Activated naive CD8-positive, alpha-beta T cell treated with anti-CD3 and anti-CD28 coated beads, Interleukin-2, amount 50 U/mL, for 24 hours (primary cell): Measurements from ENCODE around the gene MGAT4C.

Experiments used
- ATAC-seq: fragments of 150-1000 bp; cut with Tn5 transposase; one replicate; pipeline ENCODE4 v1.10.0; 2021
- DNase-seq: peaks from one replicate; pipeline ENCODE4 v3.0.0; 2021
- H3K27ac Mint-ChIP-seq: one replicate; pipeline ENCODE4 v1.8.0; 2021; ENCODE audit warnings: mild to moderate bottlenecking, mixed read lengths
- H3K27me3 Mint-ChIP-seq: one replicate; pipeline ENCODE4 v1.8.0; 2021; ENCODE audit warnings: mixed read lengths
- H3K36me3 Mint-ChIP-seq: one replicate; pipeline ENCODE4 v1.8.0; 2021; ENCODE audit warnings: low read depth, mixed read lengths
- H3K4me1 Mint-ChIP-seq: one replicate; pipeline ENCODE4 v1.8.0; 2021; ENCODE audit warnings: mixed read lengths
- H3K4me3 Mint-ChIP-seq: one replicate; pipeline ENCODE4 v1.8.0; 2021; ENCODE audit warnings: mild to moderate bottlenecking, moderate library complexity, mixed read lengths
- H3K9me3 Mint-ChIP-seq: one replicate; pipeline ENCODE4 v1.8.0; 2021; ENCODE audit warnings: mixed read lengths

The MGAT4C gene

DNA sequence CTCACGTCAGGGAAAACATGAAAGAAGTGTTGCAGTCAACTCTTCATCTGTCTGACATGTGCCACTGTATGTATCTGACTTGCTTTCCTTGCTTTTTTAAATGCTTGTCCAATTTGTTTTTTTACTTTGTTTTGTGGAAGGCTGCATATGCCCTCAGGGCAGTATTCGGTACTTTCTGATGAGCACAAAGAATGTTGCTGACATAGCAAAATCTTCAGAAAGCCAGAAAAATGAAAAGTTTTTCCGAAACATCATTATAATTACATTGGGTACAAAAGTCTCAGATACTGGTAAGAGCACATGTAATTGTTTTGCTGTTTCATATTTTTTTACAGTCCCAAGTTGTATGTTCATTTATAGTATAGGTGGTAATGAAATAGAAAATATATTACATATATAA, 237.8 kb downstream of the MGAT4C start:
- no peaks in the 10 kb centered on the region for H3K4me1 Mint-ChIP-seq
- H3K36me3 Mint-ChIP-seq = no peaks in the 10 kb centered on the region
- H3K9me3 Mint-ChIP-seq = peaks cover 4% of the 10 kb centered on the region
- no peak overlapping the region for H3K4me3 Mint-ChIP-seq
- H3K27ac Mint-ChIP-seq = no peak overlapping the region
- no peaks in the 10 kb centered on the region for H3K27me3 Mint-ChIP-seq
- no peak for DNase-seq
- ATAC-seq = no peak

GRCh38 chr12:86015026-86015425, 241.2 kb downstream of the MGAT4C start:
- DNase-seq = no peak

GRCh38 chr12:86006727-86007126, 249.5 kb downstream of the MGAT4C start:
- Mint-ChIP-seq H3K9me3 (peaks cover 11% of the 10 kb centered on the region), H3K27ac (no peak overlapping the region), H3K4me1 (no peaks in the 10 kb centered on the region), H3K36me3 (no peaks in the 10 kb centered on the region), H3K27me3 (no peaks in the 10 kb centered on the region), H3K4me3 (no peak overlapping the region)
- DNase-seq = no peak
- no peak for ATAC-seq

More at GRCh38 chr12:86015026-86015425, 241.2 kb downstream of the MGAT4C start:
- no peak overlapping the region for H3K27ac Mint-ChIP-seq
- ATAC-seq = no peak
- H3K27me3 Mint-ChIP-seq = no peaks in the 10 kb centered on the region
- H3K9me3 Mint-ChIP-seq = peaks cover 4% of the 10 kb centered on the region
- H3K4me1 Mint-ChIP-seq = no peaks in the 10 kb centered on the region
- no peak overlapping the region for H3K4me3 Mint-ChIP-seq
- H3K36me3 Mint-ChIP-seq = no peaks in the 10 kb centered on the region

DNA sequence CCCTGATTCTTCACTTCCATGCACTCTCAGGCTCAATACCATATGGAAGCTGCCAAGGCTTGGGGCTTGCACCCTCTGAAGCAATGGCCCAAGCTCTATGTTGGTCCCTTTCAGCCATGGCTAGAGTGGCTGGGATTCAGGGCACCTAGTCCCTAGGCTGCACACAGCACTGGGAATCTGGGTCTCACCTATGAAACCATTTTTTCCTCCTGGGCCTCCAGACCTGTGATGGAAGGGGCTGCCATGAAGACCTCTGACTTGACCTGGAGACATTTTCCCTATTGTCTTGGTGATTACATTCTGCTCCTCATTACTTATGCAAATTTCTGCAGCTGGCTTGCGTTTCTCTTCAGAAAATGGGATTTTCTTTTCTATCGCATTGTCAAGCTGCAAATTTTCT, 258.1 kb downstream of the MGAT4C start:
- Mint-ChIP-seq H3K4me1 (no peaks in the 10 kb centered on the region), H3K27ac (no peak overlapping the region), H3K9me3 (peaks cover 25% of the 10 kb centered on the region), H3K27me3 (no peaks in the 10 kb centered on the region), H3K36me3 (no peaks in the 10 kb centered on the region), H3K4me3 (no peak overlapping the region)
- DNase-seq = no peak
- no peak for ATAC-seq

DNA sequence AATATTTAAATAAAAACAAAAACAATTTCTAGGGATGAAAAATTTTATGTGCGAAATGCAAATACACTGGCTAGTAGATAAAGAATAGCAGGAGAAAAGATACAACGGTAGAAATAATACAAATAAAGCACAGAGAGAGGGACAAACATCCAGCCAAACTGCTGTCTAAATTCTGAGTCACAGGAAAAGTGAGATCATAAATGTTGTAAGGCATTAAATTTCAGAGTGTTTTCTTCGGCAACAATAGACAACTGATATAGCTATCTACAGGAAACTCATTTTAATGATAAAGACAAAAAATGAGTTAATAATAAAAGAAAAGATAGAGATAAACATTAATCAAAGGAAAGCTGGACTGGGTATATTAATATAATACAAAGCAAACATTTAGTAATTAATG, 259.9 kb downstream of the MGAT4C start:
- Mint-ChIP-seq H3K36me3 (no peaks in the 10 kb centered on the region), H3K4me3 (no peak overlapping the region), H3K4me1 (no peaks in the 10 kb centered on the region), H3K27me3 (no peaks in the 10 kb centered on the region), H3K27ac (no peak overlapping the region), H3K9me3 (peaks cover 32% of the 10 kb centered on the region)
- no peak for DNase-seq
- no peak for ATAC-seq

DNA sequence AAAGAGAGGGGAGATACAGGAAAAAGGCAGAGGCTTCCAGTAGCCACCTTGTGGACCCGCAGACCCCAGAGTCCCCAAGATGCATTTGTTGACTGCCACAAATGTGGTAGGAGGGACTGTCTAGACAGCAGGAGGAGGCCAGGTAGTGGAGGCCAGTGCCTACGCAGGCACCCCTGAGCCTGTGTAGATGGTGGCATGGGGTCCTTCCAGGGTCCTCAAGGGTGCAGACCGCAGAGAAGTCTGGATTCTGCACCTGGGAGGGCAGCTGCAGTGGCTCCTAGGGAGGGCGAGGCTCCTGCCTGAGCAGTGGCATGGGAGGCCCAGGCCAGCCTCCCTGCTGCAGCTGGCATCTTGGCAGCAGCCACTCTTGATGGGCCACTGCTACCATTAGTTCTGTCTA, 262.4 kb downstream of the MGAT4C start:
- no peaks in the 10 kb centered on the region for H3K27me3 Mint-ChIP-seq
- no peak for ATAC-seq

DNA sequence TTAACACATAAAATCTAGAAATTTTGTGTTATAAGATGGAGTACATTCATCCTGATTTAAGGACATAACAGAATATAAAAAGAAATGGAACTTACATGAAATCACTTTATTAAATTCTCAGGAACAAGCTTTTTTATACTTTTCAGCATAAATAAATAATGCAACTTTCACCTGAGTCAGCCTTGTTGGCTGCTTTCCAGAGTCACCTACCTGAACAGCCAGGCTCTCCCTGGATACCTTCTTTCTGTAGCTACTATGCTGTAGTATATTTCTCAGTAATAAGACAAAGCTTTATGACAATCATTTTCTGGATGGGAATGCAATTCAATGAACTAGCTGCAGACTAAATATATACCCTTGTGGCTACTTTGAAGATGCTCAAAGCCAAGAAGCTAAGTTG, 270.2 kb downstream of the MGAT4C start:
- Mint-ChIP-seq H3K4me1 (no peaks in the 10 kb centered on the region), H3K4me3 (no peak overlapping the region), H3K27ac (no peak overlapping the region), H3K27me3 (no peaks in the 10 kb centered on the region), H3K36me3 (no peaks in the 10 kb centered on the region), H3K9me3 (peaks cover 7% of the 10 kb centered on the region)
- no peak for ATAC-seq
- no peak for DNase-seq

More for the DNA sequence above, 262.4 kb downstream of the MGAT4C start:
- Mint-ChIP-seq H3K4me1 (no peaks in the 10 kb centered on the region), H3K4me3 (no peak overlapping the region), H3K36me3 (no peaks in the 10 kb centered on the region), H3K27ac (no peak overlapping the region), H3K9me3 (peaks cover 22% of the 10 kb centered on the region)
- DNase-seq = no peak

DNA sequence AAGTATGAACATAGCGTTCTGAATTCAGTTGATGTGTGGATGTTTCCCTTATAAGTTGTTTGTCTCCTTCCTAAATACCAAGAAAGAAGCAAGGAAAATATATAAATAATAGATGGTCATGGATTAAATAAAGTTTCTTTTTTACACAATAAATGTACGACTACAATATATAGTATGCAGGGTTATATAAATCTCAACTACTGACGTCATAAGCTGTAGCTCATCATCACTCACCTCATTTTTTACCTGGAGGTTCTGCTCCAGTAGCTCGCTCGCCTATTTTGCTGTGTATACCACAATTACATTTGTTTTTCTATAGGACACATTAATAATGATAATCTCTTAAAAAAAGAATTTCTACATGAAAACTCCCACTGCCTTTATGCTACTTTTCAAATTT, 272.6 kb downstream of the MGAT4C start:
- ATAC-seq = no peak

DNA sequence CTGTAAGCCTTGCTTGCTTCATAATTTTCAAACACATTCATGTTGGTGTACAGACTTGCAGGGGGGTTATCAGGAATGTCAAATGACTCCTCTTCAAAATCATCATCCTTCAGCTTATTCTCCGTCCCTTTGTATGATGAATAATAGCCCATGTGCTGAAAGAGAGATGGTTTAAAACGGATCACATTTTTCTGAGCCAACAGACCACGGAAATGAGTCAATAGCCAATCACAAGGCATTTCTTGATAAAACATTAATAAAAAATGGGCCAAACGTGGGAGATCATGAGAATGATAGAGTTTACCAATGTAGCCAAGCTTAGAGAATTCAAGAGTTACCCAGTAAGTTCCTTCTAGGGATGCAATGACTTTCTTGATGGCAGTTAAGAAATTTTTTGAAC, 276.6 kb downstream of the MGAT4C start:
- H3K4me1 Mint-ChIP-seq = no peaks in the 10 kb centered on the region
- no peaks in the 10 kb centered on the region for H3K27me3 Mint-ChIP-seq
- H3K4me3 Mint-ChIP-seq = no peak overlapping the region

More for the DNA sequence above, 272.6 kb downstream of the MGAT4C start:
- Mint-ChIP-seq H3K4me1 (no peaks in the 10 kb centered on the region), H3K27me3 (no peaks in the 10 kb centered on the region), H3K4me3 (no peak overlapping the region), H3K9me3 (peaks cover 7% of the 10 kb centered on the region), H3K36me3 (no peaks in the 10 kb centered on the region), H3K27ac (no peak overlapping the region)
- no peak for DNase-seq

DNA sequence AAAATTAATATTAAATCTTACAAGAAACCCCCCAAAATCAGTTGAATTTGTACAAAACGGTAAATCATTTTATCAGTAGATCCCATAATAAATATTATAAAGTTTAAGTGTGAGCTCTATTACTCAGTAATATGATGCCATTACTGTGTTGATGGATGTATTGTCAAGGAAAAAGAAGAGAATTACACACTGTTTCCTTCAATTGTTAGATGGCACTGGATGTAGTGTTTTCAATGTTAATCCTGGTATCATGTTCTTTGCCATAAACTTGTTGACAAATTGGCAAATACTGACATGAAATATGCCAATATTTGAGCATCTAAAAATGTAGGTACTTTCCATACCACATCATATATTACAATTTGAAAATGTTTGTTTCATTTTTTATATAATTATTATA, 280.5 kb downstream of the MGAT4C start:
- Mint-ChIP-seq H3K4me1 (no peaks in the 10 kb centered on the region), H3K9me3 (no peaks in the 10 kb centered on the region), H3K27me3 (no peaks in the 10 kb centered on the region), H3K4me3 (no peak overlapping the region), H3K27ac (no peak overlapping the region), H3K36me3 (no peaks in the 10 kb centered on the region)
- DNase-seq = no peak
- ATAC-seq = no peak

More for the DNA sequence above, 276.6 kb downstream of the MGAT4C start:
- no peak for ATAC-seq
- no peak for DNase-seq
- Mint-ChIP-seq H3K9me3 (no peaks in the 10 kb centered on the region), H3K27ac (no peak overlapping the region), H3K36me3 (no peaks in the 10 kb centered on the region)

DNA sequence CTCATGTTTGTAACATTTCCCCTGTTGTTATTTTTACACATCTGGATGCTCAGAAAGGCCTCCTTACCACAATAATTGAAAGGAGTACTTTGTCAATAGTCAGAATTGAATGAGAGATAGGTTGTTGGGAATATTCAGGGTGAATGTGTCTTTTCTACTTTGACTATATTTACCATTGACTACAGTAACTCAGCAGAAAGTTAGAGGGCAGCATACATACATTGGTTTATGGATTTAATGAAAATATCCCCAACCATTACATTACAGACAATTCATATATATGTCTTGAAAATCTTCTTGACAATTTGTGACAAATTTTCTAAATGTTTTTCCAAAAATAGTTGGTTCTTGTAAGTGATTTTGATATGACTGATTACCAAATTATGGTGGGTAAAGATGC, 284.4 kb downstream of the MGAT4C start:
- Mint-ChIP-seq H3K4me1 (no peaks in the 10 kb centered on the region), H3K27ac (no peak overlapping the region), H3K9me3 (no peaks in the 10 kb centered on the region), H3K36me3 (no peaks in the 10 kb centered on the region), H3K27me3 (no peaks in the 10 kb centered on the region), H3K4me3 (no peak overlapping the region)
- ATAC-seq (no peak), DNase-seq (no peak)

- Mint-ChIP-seq H3K36me3 (no peaks in the 10 kb centered on the region), H3K9me3 (no peaks in the 10 kb centered on the region), H3K27me3 (no peaks in the 10 kb centered on the region), H3K4me1 (no peaks in the 10 kb centered on the region), H3K4me3 (no peak overlapping the region), H3K27ac (no peak overlapping the region)
- DNase-seq (no peak), ATAC-seq (no peak)
Observed at GRCh38 chr12:85968606-85969005, 287.6 kb downstream of the MGAT4C start.

GRCh38 chr12:85963326-85963725, 292.9 kb downstream of the MGAT4C start:
- no peak for DNase-seq
- Mint-ChIP-seq H3K36me3 (no peaks in the 10 kb centered on the region), H3K27me3 (no peaks in the 10 kb centered on the region), H3K27ac (no peak overlapping the region), H3K4me1 (no peaks in the 10 kb centered on the region), H3K4me3 (no peak overlapping the region), H3K9me3 (no peaks in the 10 kb centered on the region)
- no peak for ATAC-seq

DNA sequence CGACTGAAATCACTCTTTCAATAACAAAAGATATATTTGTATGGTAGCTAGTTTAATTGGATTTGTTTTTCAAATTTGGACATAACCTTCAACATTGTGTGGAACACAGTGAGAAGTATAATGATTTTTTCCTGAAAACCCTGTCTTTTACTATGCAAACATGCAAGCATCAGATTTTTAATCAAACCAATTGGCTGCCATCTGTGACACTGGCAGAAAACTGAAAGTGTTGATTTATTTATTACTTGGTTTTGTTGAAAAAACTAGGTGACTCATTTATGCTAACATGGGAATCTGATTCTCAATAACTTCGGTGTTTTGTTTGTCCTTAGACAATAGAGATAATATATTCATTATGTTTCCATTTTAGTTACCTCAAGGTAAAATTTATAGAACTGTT, 300.1 kb downstream of the MGAT4C start:
- Mint-ChIP-seq H3K9me3 (no peaks in the 10 kb centered on the region), H3K27me3 (no peaks in the 10 kb centered on the region)

GRCh38 chr12:85955127-85955526, 301.1 kb downstream of the MGAT4C start:
- Mint-ChIP-seq H3K4me3 (no peak overlapping the region), H3K4me1 (no peaks in the 10 kb centered on the region), H3K27ac (no peak overlapping the region), H3K27me3 (no peaks in the 10 kb centered on the region), H3K36me3 (no peaks in the 10 kb centered on the region), H3K9me3 (no peaks in the 10 kb centered on the region)
- ATAC-seq (no peak), DNase-seq (no peak)

More for the DNA sequence above, 300.1 kb downstream of the MGAT4C start:
- DNase-seq (no peak), ATAC-seq (no peak)
- Mint-ChIP-seq H3K36me3 (no peaks in the 10 kb centered on the region), H3K4me3 (no peak overlapping the region), H3K27ac (no peak overlapping the region), H3K4me1 (no peaks in the 10 kb centered on the region)

GRCh38 chr12:85951823-85952222, 304.4 kb downstream of the MGAT4C start:
- no peak for DNase-seq
- no peaks in the 10 kb centered on the region for H3K27me3 Mint-ChIP-seq

More at GRCh38 chr12:85951823-85952222, 304.4 kb downstream of the MGAT4C start:
- Mint-ChIP-seq H3K4me3 (no peak overlapping the region), H3K27ac (no peak overlapping the region), H3K4me1 (no peaks in the 10 kb centered on the region), H3K9me3 (no peaks in the 10 kb centered on the region), H3K36me3 (no peaks in the 10 kb centered on the region)
- no peak for ATAC-seq
